ENCODE measurements around the gene BTBD2. TPM values are rescaled to one million over a fixed set of nuclear protein-coding genes. Genes with fewer than 3 reads are reported as not detected.

Gene BTBD2
- polyA plus RNA-seq, 1 experiment = 25.5 TPM

GRCh38 chr19:1981253-1981652 lies 34.3 kb downstream of the BTBD2 start:
- ChIA-PET CTCF (interaction anchor here (0.9 kb wide), 1 partner anchor 89 kb away, joined by 3 read pairs; no protein-coding TSS in a partner anchor), POLR2A (interaction anchor here (0.5 kb wide), 1 partner anchor 96 kb away, joined by 4 read pairs; the partner anchor contains the start of gene ABHD17A)
- no peak for TF ChIP-seq CTCF (IDR thresholded peaks at IDR 0.05; ENCODE audit: low read depth, low read length)
- peaks cover 2% of the 10 kb centered on the region; the same call in 1 of the 2 replicates for H3K9me3 ChIP-seq (ENCODE audit: control insufficient read depth, insufficient read depth, low read length)
- H3K4me3 ChIP-seq (ENCODE audit: low read depth, low read length) = no peak overlapping the region
- H3K27ac ChIP-seq (ENCODE audit: low read depth, low read length) = no peak overlapping the region
- no peaks in the 10 kb centered on the region for H3K27me3 ChIP-seq (ENCODE audit: control insufficient read depth, insufficient read depth, low read length)
- no peak for DNase-seq (ENCODE audit: low read depth, low spot score)

GRCh38 chr19:1980809-1981181 lies 34.7 kb downstream of the BTBD2 start:
- no peak for DNase-seq (ENCODE audit: low read depth, low spot score)
- Histone ChIP-seq H3K27ac (ENCODE audit: low read depth, low read length) (no peak overlapping the region), H3K4me3 (ENCODE audit: low read depth, low read length) (no peak overlapping the region), H3K27me3 (ENCODE audit: control insufficient read depth, insufficient read depth, low read length) (no peaks in the 10 kb centered on the region), H3K9me3 (ENCODE audit: control insufficient read depth, insufficient read depth, low read length) (peaks cover 2% of the 10 kb centered on the region; the same call in 1 of the 2 replicates)
- ChIA-PET CTCF (no interaction called here), POLR2A (interaction anchor here (0.5 kb wide), 1 partner anchor 96 kb away, joined by 4 read pairs; the partner anchor contains the start of gene ABHD17A)
- no peak for TF ChIP-seq CTCF (IDR thresholded peaks at IDR 0.05; ENCODE audit: low read depth, low read length)

- no peak overlapping the region for H3K27ac ChIP-seq (ENCODE audit: low read depth, low read length)
- H3K9me3 ChIP-seq (ENCODE audit: control insufficient read depth, insufficient read depth, low read length) = peaks cover 2% of the 10 kb centered on the region; the same call in 1 of the 2 replicates
- no peak overlapping the region for H3K4me3 ChIP-seq (ENCODE audit: low read depth, low read length)
- POLR2A ChIA-PET = no interaction called here
- CTCF ChIA-PET = no interaction called here
- no peak for DNase-seq (ENCODE audit: low read depth, low spot score)
- no peaks in the 10 kb centered on the region for H3K27me3 ChIP-seq (ENCODE audit: control insufficient read depth, insufficient read depth, low read length)
- no peak for TF ChIP-seq CTCF (IDR thresholded peaks at IDR 0.05; ENCODE audit: low read depth, low read length)
Measured at GRCh38 chr19:1980091-1980808, 35.3 kb downstream of the BTBD2 start.

- H3K27ac ChIP-seq (ENCODE audit: low read depth, low read length) = no peak overlapping the region
- ChIA-PET POLR2A (no interaction called here), CTCF (no interaction called here)
- H3K9me3 ChIP-seq (ENCODE audit: control insufficient read depth, insufficient read depth, low read length) = peaks cover 2% of the 10 kb centered on the region; the same call in 1 of the 2 replicates
- no peak overlapping the region for H3K4me3 ChIP-seq (ENCODE audit: low read depth, low read length)
- no peak for TF ChIP-seq CTCF (IDR thresholded peaks at IDR 0.05; ENCODE audit: low read depth, low read length)
- DNase-seq (ENCODE audit: low read depth, low spot score) = no peak
- no peaks in the 10 kb centered on the region for H3K27me3 ChIP-seq (ENCODE audit: control insufficient read depth, insufficient read depth, low read length)
Measured at GRCh38 chr19:1979642-1980041, 35.9 kb downstream of the BTBD2 start.

- ChIA-PET POLR2A (no interaction called here), CTCF (no interaction called here)
- H3K27ac ChIP-seq (ENCODE audit: low read depth, low read length) = no peak overlapping the region
- no peak overlapping the region for H3K4me3 ChIP-seq (ENCODE audit: low read depth, low read length)
- no peak for DNase-seq (ENCODE audit: low read depth, low spot score)
- TF ChIP-seq CTCF (IDR thresholded peaks at IDR 0.05; ENCODE audit: low read depth, low read length) = no peak
- H3K9me3 ChIP-seq (ENCODE audit: control insufficient read depth, insufficient read depth, low read length) = peaks cover 2% of the 10 kb centered on the region; the same call in 1 of the 2 replicates
- H3K27me3 ChIP-seq (ENCODE audit: control insufficient read depth, insufficient read depth, low read length) = no peaks in the 10 kb centered on the region
Measured at GRCh38 chr19:1979017-1979416, 36.5 kb downstream of the BTBD2 start.
